WERI-Rb-1 (cell line): ENCODE measurements around the gene SMOC1.

Source experiments
- DNase-seq: peaks from one replicate; pipeline ENCODE4 v3.0.0-alpha.2; 2020
- H3K27ac ChIP-seq: fragments of 250-450 bp; sonication (Bioruptor Pico); 2 replicates; pipeline ENCODE4 v1.5.1; 2020; ENCODE audit warnings: mild to moderate bottlenecking, moderate library complexity
- H3K27me3 ChIP-seq: fragments of 250-450 bp; sonication (Bioruptor Pico); 2 replicates; pipeline ENCODE4 v1.5.1; 2021; ENCODE audit warnings: mild to moderate bottlenecking, low read depth, moderate library complexity; ENCODE audit not compliant: insufficient read depth, severe bottlenecking
- H3K36me3 ChIP-seq: fragments of 250-450 bp; sonication (Bioruptor Pico); 2 replicates; pipeline ENCODE4 v1.5.1; 2020; ENCODE audit warnings: mild to moderate bottlenecking, moderate library complexity
- H3K4me3 ChIP-seq: 2 replicates; pipeline ENCODE4 v1.5.1; 2011; ENCODE audit warnings: low read depth, mild to moderate bottlenecking, control low read depth, low read length
- H3K9me3 ChIP-seq: fragments of 250-450 bp; sonication (Bioruptor Pico); 2 replicates; pipeline ENCODE4 v1.5.1; 2021; ENCODE audit warnings: mild to moderate bottlenecking, moderate library complexity; ENCODE audit not compliant: severe bottlenecking
- TF ChIP-seq, protein P1 (sequence below): IDR thresholded peaks from 2 replicates; pipeline ENCODE4 v1.5.1; 2011; ENCODE audit warnings: low read depth, mild to moderate bottlenecking, control low read depth, inconsistent platforms, low read length

SMOC1 gene

DNA sequence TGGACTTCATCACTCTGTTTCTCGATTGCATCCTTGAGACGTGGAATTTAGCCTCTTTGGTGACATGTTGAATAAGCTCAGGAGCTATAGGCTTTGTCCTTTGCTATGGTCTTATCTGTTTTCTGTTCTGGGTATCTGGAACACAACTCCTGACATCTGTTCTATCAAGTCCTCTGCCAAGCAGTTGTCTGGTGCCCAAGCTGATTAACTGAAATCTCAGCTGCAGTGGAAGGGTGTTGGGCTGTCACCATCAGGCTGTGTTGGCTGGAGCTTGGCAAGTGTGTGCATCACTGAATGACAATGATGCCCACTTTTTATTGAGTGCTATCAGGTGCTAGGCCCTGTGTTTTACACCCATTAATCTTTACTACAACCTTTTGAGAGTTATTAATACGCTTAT lies 77.8 kb downstream of the SMOC1 start:
- Histone ChIP-seq H3K27me3 (no peaks in the 10 kb centered on the region), H3K27ac (no peak overlapping the region), H3K4me3 (no peak overlapping the region), H3K9me3 (no peaks in the 10 kb centered on the region), H3K36me3 (no peaks in the 10 kb centered on the region)
- DNase-seq: no peak
- TF ChIP-seq, protein P1, sequence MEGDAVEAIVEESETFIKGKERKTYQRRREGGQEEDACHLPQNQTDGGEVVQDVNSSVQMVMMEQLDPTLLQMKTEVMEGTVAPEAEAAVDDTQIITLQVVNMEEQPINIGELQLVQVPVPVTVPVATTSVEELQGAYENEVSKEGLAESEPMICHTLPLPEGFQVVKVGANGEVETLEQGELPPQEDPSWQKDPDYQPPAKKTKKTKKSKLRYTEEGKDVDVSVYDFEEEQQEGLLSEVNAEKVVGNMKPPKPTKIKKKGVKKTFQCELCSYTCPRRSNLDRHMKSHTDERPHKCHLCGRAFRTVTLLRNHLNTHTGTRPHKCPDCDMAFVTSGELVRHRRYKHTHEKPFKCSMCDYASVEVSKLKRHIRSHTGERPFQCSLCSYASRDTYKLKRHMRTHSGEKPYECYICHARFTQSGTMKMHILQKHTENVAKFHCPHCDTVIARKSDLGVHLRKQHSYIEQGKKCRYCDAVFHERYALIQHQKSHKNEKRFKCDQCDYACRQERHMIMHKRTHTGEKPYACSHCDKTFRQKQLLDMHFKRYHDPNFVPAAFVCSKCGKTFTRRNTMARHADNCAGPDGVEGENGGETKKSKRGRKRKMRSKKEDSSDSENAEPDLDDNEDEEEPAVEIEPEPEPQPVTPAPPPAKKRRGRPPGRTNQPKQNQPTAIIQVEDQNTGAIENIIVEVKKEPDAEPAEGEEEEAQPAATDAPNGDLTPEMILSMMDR: no peak

DNA sequence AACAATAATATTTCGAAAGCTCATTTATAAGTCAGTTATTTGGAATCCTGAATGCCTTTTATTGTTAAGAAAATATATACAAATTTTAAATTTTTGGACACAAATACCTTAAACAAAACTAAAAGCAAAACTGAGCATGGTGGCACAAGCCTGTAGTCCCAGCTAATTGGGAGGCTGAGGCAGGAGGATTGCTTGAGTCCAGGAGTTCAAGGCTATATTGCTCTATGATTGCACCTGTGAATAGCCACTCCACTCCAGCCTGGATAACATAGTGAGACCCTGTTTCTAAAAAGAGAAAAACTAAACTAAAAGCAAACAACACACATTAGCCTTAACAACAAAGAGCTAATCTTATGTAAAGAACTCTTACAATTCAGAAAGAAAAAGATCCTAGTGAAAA lies 78.8 kb downstream of the SMOC1 start:
- Histone ChIP-seq H3K36me3 (no peaks in the 10 kb centered on the region), H3K4me3 (no peak overlapping the region), H3K27ac (no peak overlapping the region), H3K27me3 (no peaks in the 10 kb centered on the region), H3K9me3 (no peaks in the 10 kb centered on the region)
- TF ChIP-seq, protein P1: no peak
- DNase-seq: no peak

DNA sequence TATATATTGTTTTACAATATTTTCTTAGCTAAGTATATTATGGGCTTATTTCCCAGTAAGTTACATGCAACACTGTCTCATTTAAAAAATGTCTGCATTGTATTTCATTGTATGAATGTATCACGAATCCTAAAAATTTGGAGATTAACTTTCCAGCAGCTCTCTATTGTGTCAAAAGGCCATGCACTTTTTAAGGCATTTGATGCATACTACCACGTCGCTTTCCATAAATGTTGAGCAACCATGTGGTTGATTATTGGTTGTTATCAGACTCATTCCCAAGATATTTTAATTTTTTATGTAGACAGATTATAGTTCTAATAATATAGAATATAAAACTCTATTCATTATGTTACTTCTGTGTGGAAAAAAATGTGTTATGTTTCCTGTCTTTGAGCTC lies 79.9 kb downstream of the SMOC1 start:
- no peak overlapping the region for H3K4me3 ChIP-seq
- no peaks in the 10 kb centered on the region for H3K9me3 ChIP-seq
- H3K27me3 ChIP-seq: no peaks in the 10 kb centered on the region
- H3K27ac ChIP-seq: no peak overlapping the region
- no peak for DNase-seq
- H3K36me3 ChIP-seq: no peaks in the 10 kb centered on the region
- TF ChIP-seq, protein P1: no peak

DNA sequence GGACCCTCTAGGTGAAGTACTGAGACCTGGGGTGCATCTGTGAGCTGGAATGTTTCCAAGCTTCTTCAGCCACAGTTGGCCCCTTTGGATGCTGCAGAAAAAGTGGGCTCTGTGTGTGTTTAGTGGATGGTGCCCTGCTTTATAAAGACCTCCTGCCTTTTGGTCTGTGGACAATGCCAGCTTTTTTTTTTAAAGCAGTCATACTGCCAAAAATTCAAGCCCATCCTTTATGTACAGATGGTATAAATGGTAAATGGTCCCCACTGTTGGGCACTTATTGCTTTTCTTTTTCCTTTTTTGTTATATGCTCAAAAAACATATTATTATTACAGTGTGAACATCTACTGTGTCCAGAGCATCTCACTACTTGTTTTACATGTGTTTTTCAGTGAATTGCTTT lies 81.1 kb downstream of the SMOC1 start:
- no peaks in the 10 kb centered on the region for H3K27me3 ChIP-seq
- no peak overlapping the region for H3K27ac ChIP-seq
- TF ChIP-seq, protein P1: no peak
- no peak for DNase-seq
- no peak overlapping the region for H3K4me3 ChIP-seq
- no peaks in the 10 kb centered on the region for H3K36me3 ChIP-seq
- H3K9me3 ChIP-seq: no peaks in the 10 kb centered on the region

DNA sequence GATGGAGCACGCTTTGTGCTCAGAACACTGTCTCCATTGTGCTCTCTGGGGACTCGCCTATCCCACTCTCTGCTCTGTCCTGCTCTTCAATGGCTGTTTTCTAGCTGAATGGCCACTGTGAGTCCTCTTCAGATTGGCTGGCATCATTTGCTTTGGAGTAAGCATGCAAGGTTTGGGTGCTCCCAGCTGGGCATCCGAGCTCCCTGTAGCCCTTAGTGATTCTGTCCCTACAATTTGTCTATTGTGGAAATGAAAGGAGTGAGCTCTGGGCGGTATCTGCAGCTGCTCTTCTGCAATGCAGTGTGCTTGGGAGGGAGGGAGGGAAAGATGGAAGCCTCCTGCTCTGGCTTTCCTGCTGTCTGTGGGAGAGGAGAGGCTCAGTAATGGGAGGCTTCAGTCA lies 84.8 kb downstream of the SMOC1 start:
- Histone ChIP-seq H3K27me3 (no peaks in the 10 kb centered on the region), H3K9me3 (no peaks in the 10 kb centered on the region), H3K27ac (no peak overlapping the region), H3K36me3 (no peaks in the 10 kb centered on the region), H3K4me3 (no peak overlapping the region)
- no peak for DNase-seq
- TF ChIP-seq, protein P1: no peak

DNA sequence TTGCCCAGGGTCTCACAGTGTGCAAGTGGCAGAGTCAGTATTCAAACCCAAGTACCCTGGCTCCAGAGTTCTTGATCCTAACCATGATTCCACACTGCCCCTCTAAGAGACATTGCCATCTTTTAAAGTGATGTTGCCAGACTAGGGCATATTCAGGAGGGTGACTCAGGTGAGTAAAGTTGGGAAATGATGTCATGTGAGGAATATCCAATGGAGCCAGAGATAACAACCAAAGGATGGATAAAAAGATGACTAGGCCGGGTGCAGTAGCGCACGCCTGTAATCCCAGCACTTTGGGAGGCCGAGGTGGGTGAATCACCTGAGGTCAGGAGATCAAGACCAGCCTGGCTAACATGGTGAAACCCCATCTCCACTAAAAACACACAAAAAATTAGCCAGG lies 85.6 kb downstream of the SMOC1 start:
- TF ChIP-seq, protein P1: no peak
- no peak overlapping the region for H3K27ac ChIP-seq
- no peak overlapping the region for H3K4me3 ChIP-seq
- DNase-seq: no peak
- no peaks in the 10 kb centered on the region for H3K36me3 ChIP-seq
- H3K27me3 ChIP-seq: no peaks in the 10 kb centered on the region
- H3K9me3 ChIP-seq: no peaks in the 10 kb centered on the region
